HepG2 (cell line): Measurements from ENCODE around the gene PRMT7. TPM values are rescaled to one million over a fixed set of nuclear protein-coding genes. Genes with fewer than 3 reads are reported as not detected.

ENCODE experiments used
- ATAC-seq: fragments of 200-7000 bp; cut with Tn5 transposase; 3 replicates; pipeline ENCODE4 v1.9.1; 2020; ENCODE audit warnings: mild to moderate bottlenecking, moderate library complexity
- BruUV-seq: library from RNA; stranded (reverse); fragments of 400-500 nt; replicated peaks from 2 replicates; lab custom pipeline; 2021; lab: Mats Ljungman, UMichigan
- CTCF ChIA-PET: fragments of 300-600 bp; formaldehyde crosslinking; extraction: SDS; loops from one replicate; lab custom pipeline; 2021; ENCODE audit warnings: low total read pairs, inconsistent platforms, low intra/inter-chr PET ratio; lab: Yijun Ruan, JAX
- POLR2A ChIA-PET: fragments of 350-600 bp; sonication (Branson Sonifier 250); formaldehyde crosslinking; loops from one replicate; lab custom pipeline; 2020; ENCODE audit warnings: antibody characterized with exemption, inconsistent platforms; lab: Yijun Ruan, JAX
- DNase-seq: peaks from one replicate; pipeline ENCODE4 v3.0.0-alpha.2; 2015; ENCODE audit warnings: low spot score
- FAIRE-seq: peaks from 3 replicates; lab custom pipeline; 2011; peaks lifted over from hg19 to GRCh38; lab: Jason Lieb, UNC
- H2AFZ ChIP-seq: one replicate; pipeline ENCODE4 v1.6.1; 2011; ENCODE audit warnings: low read length, inconsistent platforms
- H3K27ac ChIP-seq: fragments of 300-600 bp; 3 replicates; pipeline ENCODE4 v1.8.0; 2011; ENCODE audit warnings: mixed run types, mild to moderate bottlenecking, mixed read lengths, low read length, inconsistent platforms; ENCODE audit not compliant: insufficient read depth; ENCODE audit errors: extremely low read length
- H3K27me3 ChIP-seq, 2 experiments: fragments of 200-600 bp in 1 of 2; 2 replicates in 1 of 2; 3 replicates in 1 of 2; pipeline versions ENCODE4 v1.6.0 to v1.8.0; 2011; ENCODE audit warnings: low read length in 2 of 2, mild to moderate bottlenecking in 2 of 2, moderate library complexity in 2 of 2, inconsistent platforms in 1 of 2; ENCODE audit not compliant: insufficient read depth in 2 of 2, control insufficient read depth in 1 of 2
- H3K36me3 ChIP-seq, 2 experiments: fragments of 200-600 bp in 1 of 2; replicated peaks in 1 of 2; 2 replicates in 1 of 2; 3 replicates in 1 of 2; pipeline versions ENCODE4 v1.5.1 to v1.8.0; 2011; ENCODE audit warnings: low read length in 2 of 2, inconsistent platforms in 1 of 2; ENCODE audit not compliant: insufficient read depth in 2 of 2, control insufficient read depth in 1 of 2
- H3K4me1 ChIP-seq: 2 replicates; pipeline ENCODE4 v1.5.1; 2012; ENCODE audit warnings: low read length, inconsistent platforms; ENCODE audit not compliant: insufficient read depth
- H3K4me2 ChIP-seq: 2 replicates; pipeline ENCODE4 v1.6.0; 2011; ENCODE audit warnings: low read depth, low read length, inconsistent platforms
- H3K4me3 ChIP-seq, 3 experiments: fragments of 200-600 bp in 1 of 3; sonication (generic), shearing (Covaris generic) in 1 of 3; replicated peaks in 1 of 3; 2 replicates each; pipeline ENCODE4 v1.5.1; 2011 to 2016; ENCODE audit warnings: low read length in 3 of 3, inconsistent platforms in 2 of 3, low read depth in 2 of 3, mild to moderate bottlenecking in 2 of 3, control low read depth in 1 of 3, mixed read lengths in 1 of 3; ENCODE audit not compliant: insufficient read depth in 1 of 3
- H3K79me2 ChIP-seq: one replicate; pipeline ENCODE4 v1.6.1; 2011; ENCODE audit warnings: low read length, inconsistent platforms; ENCODE audit not compliant: insufficient read depth
- H3K9ac ChIP-seq: 2 replicates; pipeline ENCODE4 v1.6.0; 2011; ENCODE audit warnings: mild to moderate bottlenecking, low read depth, low read length, inconsistent platforms; ENCODE audit not compliant: insufficient read depth
- H3K9me3 ChIP-seq: 2 replicates; pipeline ENCODE4 v1.5.1; 2012; ENCODE audit warnings: mild to moderate bottlenecking, low read length
- H4K20me1 ChIP-seq: 2 replicates; pipeline ENCODE4 v1.6.0; 2011; ENCODE audit warnings: inconsistent platforms, mild to moderate bottlenecking, low read length, moderate library complexity; ENCODE audit not compliant: insufficient read depth
- ATF2 ChIP-seq: sonication (generic); formaldehyde crosslinking; IDR thresholded peaks from 2 replicates; pipeline ENCODE4 v1.4.0; 2020; ENCODE audit warnings: missing genetic modification reagents
- CENPBD1 ChIP-seq: sonication (generic); formaldehyde crosslinking; IDR thresholded peaks from 2 replicates; pipeline ENCODE4 v1.8.0; 2022; ENCODE audit warnings: missing genetic modification reagents, low read depth, mild to moderate bottlenecking, borderline replicate concordance
- GABPB1 ChIP-seq: IDR thresholded peaks from 2 replicates; pipeline ENCODE4 v1.6.1; 2016; ENCODE audit warnings: mild to moderate bottlenecking, missing genetic modification reagents, moderate library complexity, missing compliant biosample characterization
- GPBP1L1 ChIP-seq: sonication (generic); formaldehyde crosslinking; IDR thresholded peaks from 2 replicates; pipeline ENCODE4 v1.5.0; 2020; ENCODE audit warnings: mild to moderate bottlenecking, missing genetic modification reagents
- KDM3A ChIP-seq: IDR thresholded peaks from 2 replicates; pipeline ENCODE4 v1.6.1; 2018; ENCODE audit warnings: low read depth, missing compliant biosample characterization
- LBX2 ChIP-seq: sonication (generic); formaldehyde crosslinking; IDR thresholded peaks from 2 replicates; pipeline ENCODE4 v1.5.0; 2020; ENCODE audit warnings: missing genetic modification reagents, mild to moderate bottlenecking, borderline replicate concordance
- NFE2L2 ChIP-seq: fragments of 150-350 bp; IDR thresholded peaks from 2 replicates; pipeline ENCODE4 v1.6.1; 2014; ENCODE audit warnings: low read length
- SOX5 ChIP-seq: IDR thresholded peaks from 2 replicates; pipeline ENCODE4 v1.6.1; 2016; ENCODE audit warnings: borderline replicate concordance
- THAP11 ChIP-seq: IDR thresholded peaks from 2 replicates; pipeline ENCODE4 v1.6.1; 2016; ENCODE audit warnings: missing biosample characterization, missing genetic modification reagents
- ZNF513 ChIP-seq: sonication (generic); formaldehyde crosslinking; conservative IDR thresholded peaks from 2 replicates; pipeline ENCODE4 v1.5.0; 2020; ENCODE audit warnings: missing genetic modification reagents
- ZNF639 ChIP-seq: conservative IDR thresholded peaks from 2 replicates; pipeline ENCODE4 v1.6.1; 2018; ENCODE audit warnings: missing genetic modification reagents
- ZNF841 ChIP-seq: sonication (generic); formaldehyde crosslinking; IDR thresholded peaks from 2 replicates; pipeline ENCODE4 v1.8.1; 2023; ENCODE audit warnings: missing genetic modification reagents, borderline replicate concordance
- WGBS: methylation state at CpG from one replicate; pipeline ENCODE4 v1.1.6; 2017; ENCODE audit warnings: low lambda C conversion rate; 5-methylcytosine and 5-hydroxymethylcytosine counted together
- in situ Hi-C: cut with HindIII; loops from 2 replicates; pipeline ENCODE4 v1.10.0; 2017; ENCODE audit warnings: low pct_unique_long_range_greater_than_20kb; ENCODE audit not compliant: extremely low pct_ligation_motif_present
- intact Hi-C: fragments of 100-400 bp; cut with micrococcal nuclease; formaldehyde crosslinking; loops from one replicate; pipeline ENCODE4 v1.10.0; 2022; ENCODE audit not compliant: unreplicated experiment
- polyA plus RNA-seq, 8 experiments: library from polyadenylated mRNA; depleted of rRNA in 3 of 8; stranded (reverse) in 7 of 8; unstranded in 1 of 8; fragments of >200 nt; fragmentation: Illumina TruSeq in 4 of 8; extraction: Trizol in 4 of 8; gene quantifications; 2 replicates each; pipeline versions ENCODE4 v1.2.1 to v1.2.3, GENCODE V29; 2011 to 2016; ENCODE audit warnings: low read depth in 4 of 8, missing spikeins in 1 of 8, mixed read lengths in 1 of 8; ENCODE audit not compliant: insufficient read depth in 1 of 8
- total RNA-seq, 5 experiments: library from RNA; depleted of rRNA; stranded (reverse); fragments of >200 nt; fragmentation: Illumina TruSeq; extraction: Trizol; gene quantifications; 2 replicates each; pipeline ENCODE4 v1.2.3, GENCODE V29; 2016; ENCODE audit warnings: low read depth in 1 of 5

The PRMT7 gene
- total and polyA plus RNA-seq, 2 of the 13 experiments (the other 11 are each of a cell fraction or from before 2014, with no cell fraction given): 47.5 to 55.0 TPM

GRCh38 chr16:68353366-68353765, 42.5 kb downstream of the PRMT7 start:
- H3K9ac ChIP-seq: no peak overlapping the region
- BruUV-seq: no TSS peak
- no peak for TF ChIP-seq LBX2 (CRISPR knock-in tag)
- no peak for TF ChIP-seq CENPBD1 (CRISPR knock-in tag)
- no peak for TF ChIP-seq GABPB1 (CRISPR knock-in tag)
- TF ChIP-seq NFE2L2: no peak
- TF ChIP-seq, all 625 proteins: peak for 0
- WGBS: 93% methylated on average over 13 of the region's 13 CpGs
- no peaks in the 10 kb centered on the region for H3K79me2 ChIP-seq
- in situ Hi-C loops: no loop called here
- H3K27me3 ChIP-seq: no peaks in the 10 kb centered on the region
- H3K4me3 ChIP-seq: no peak overlapping the region
- DNase-seq (no peak), ATAC-seq (no peak), FAIRE-seq (no peak)
- H3K4me2 ChIP-seq: no peak overlapping the region
- no peak overlapping the region for H3K27ac ChIP-seq
- ChIA-PET CTCF (no interaction called here), POLR2A (no interaction called here)
- H4K20me1 ChIP-seq: no peaks in the 10 kb centered on the region; the same call in 1 of the 2 replicates
- H2AFZ ChIP-seq: no peak overlapping the region
- no peaks in the 10 kb centered on the region for H3K9me3 ChIP-seq
- H3K36me3 ChIP-seq: peaks cover 59 to 99% of the 10 kb centered on the region in 2 experiments
- no peaks in the 10 kb centered on the region for H3K4me1 ChIP-seq
- intact Hi-C loops: no loop called here

GRCh38 chr16:68354816-68355215, 44.0 kb downstream of the PRMT7 start:
- ChIA-PET POLR2A (no interaction called here), CTCF (no interaction called here)
- no TSS peak for BruUV-seq
- intact Hi-C loops (no loop called here), in situ Hi-C loops (no loop called here)
- H3K27me3 ChIP-seq: no peaks in the 10 kb centered on the region
- no peak overlapping the region for H3K9ac ChIP-seq
- H4K20me1 ChIP-seq: no peaks in the 10 kb centered on the region; the same call in 1 of the 2 replicates
- H3K4me1 ChIP-seq: no peaks in the 10 kb centered on the region
- H2AFZ ChIP-seq: no peak overlapping the region
- no peaks in the 10 kb centered on the region for H3K9me3 ChIP-seq
- no peaks in the 10 kb centered on the region for H3K79me2 ChIP-seq
- no peak for FAIRE-seq
- H3K4me3 ChIP-seq: no peak overlapping the region
- no peak for DNase-seq
- WGBS: 98% methylated on average over 9 of the region's 9 CpGs
- ATAC-seq: no peak
- peaks cover 49 to 89% of the 10 kb centered on the region in 2 experiments for H3K36me3 ChIP-seq
- H3K4me2 ChIP-seq: no peak overlapping the region
- no peak overlapping the region for H3K27ac ChIP-seq
- TF ChIP-seq ZNF513 (CRISPR knock-in tag) (no peak), SOX5 (CRISPR knock-in tag) (no peak), ZNF639 (CRISPR knock-in tag) (no peak), KDM3A (no peak), THAP11 (CRISPR knock-in tag) (no peak), ATF2 (CRISPR knock-in tag) (no peak), ZNF841 (CRISPR knock-in tag) (no peak), GPBP1L1 (CRISPR knock-in tag) (no peak)
